Measurements from ENCODE around the gene DHX38. TPM values are rescaled to one million over a fixed set of nuclear protein-coding genes. Genes with fewer than 3 reads are reported as not detected.
"Not testable (repeated sequence)": the region's sequence is repeated elsewhere in the genome, so short reads cannot be mapped to it uniquely, and the experiment has no call there.

Gene DHX38
- 32.3 and 57.4 TPM in 2 replicates for total RNA-seq (2014; rRNA removed; shearing (Covaris generic); ENCODE audit: low replicate concordance)

- Histone ChIP-seq H3K79me2 (ENCODE audit: low read length) (peaks cover 69% of the 10 kb centered on the region), H2AFZ (ENCODE audit: low read length) (peak within 1 kb of the TSS; percentile 96), H4K20me1 (ENCODE audit: insufficient read depth, low read depth, low read length) (0 out of 2 replicates have a peak, but pooled peaks cover 4% of the 10 kb centered on the region), H3K9me2 (replicated peaks; ENCODE audit: insufficient read depth, low read length) (no peaks in the 10 kb centered on the region), H3K9me3 (ENCODE audit: low read length) (no peaks in the 10 kb centered on the region), H3K4me2 (ENCODE audit: low read depth, low read length, poor library complexity, severe bottlenecking) (peak within 1 kb of the TSS; percentile 83), H3K4me1 (ENCODE audit: low read length) (peaks cover 34% of the 10 kb centered on the region), H3K27me3 (ENCODE audit: low read length) (no peaks in the 10 kb centered on the region), H3K9ac (ENCODE audit: low read length) (peak within 1 kb of the TSS; percentile 98), H3K4me3 (ENCODE audit: low read length) (peak within 1 kb of the TSS; percentile 100), H3K27ac (ENCODE audit: low read length) (peak within 1 kb of the TSS; percentile 69), H3K36me3 (ENCODE audit: insufficient read depth, low read length) (peaks cover 29% of the 10 kb centered on the region; the same call in 1 of the 2 replicates)
- peak; percentile 99 for DNase-seq
Measured at GRCh38 chr16:72093448-72094265, at the start of gene DHX38, which contains the start of gene TXNL4B. DHX38 (plus strand) TSS chr16:72093847; CDS start chr16:72096158, 2,311 bp downstream. TXNL4B (minus strand) TSS chr16:72093620; CDS start chr16:72090749, 2,871 bp downstream.

GRCh38 chr16:72044296-72044695 lies 49.4 kb upstream of the DHX38 start:
- no peak for DNase-seq
- H3K27me3 ChIP-seq (ENCODE audit: low read length): no peaks in the 10 kb centered on the region
- no peaks in the 10 kb centered on the region for H3K9me3 ChIP-seq (ENCODE audit: low read length)
- no peaks in the 10 kb centered on the region for H3K9me2 ChIP-seq (replicated peaks; ENCODE audit: insufficient read depth, low read length)
- no peaks in the 10 kb centered on the region for H3K79me2 ChIP-seq (ENCODE audit: low read length)
- H3K4me1 ChIP-seq (ENCODE audit: low read length): no peaks in the 10 kb centered on the region
- H4K20me1 ChIP-seq (ENCODE audit: insufficient read depth, low read depth, low read length): no peaks in the 10 kb centered on the region
- H3K36me3 ChIP-seq (ENCODE audit: insufficient read depth, low read length): no peaks in the 10 kb centered on the region
- H2AFZ ChIP-seq (ENCODE audit: low read length): no peak overlapping the region
- H3K4me2 ChIP-seq (ENCODE audit: low read depth, low read length, poor library complexity, severe bottlenecking): no peak overlapping the region
- H3K27ac ChIP-seq (ENCODE audit: low read length): no peak overlapping the region
- no peak overlapping the region for H3K4me3 ChIP-seq (ENCODE audit: low read length)
- no peak overlapping the region for H3K9ac ChIP-seq (ENCODE audit: low read length)

- no peak overlapping the region for H3K4me2 ChIP-seq (ENCODE audit: low read depth, low read length, poor library complexity, severe bottlenecking)
- no peaks in the 10 kb centered on the region for H3K79me2 ChIP-seq (ENCODE audit: low read length)
Measured at GRCh38 chr16:72044825-72045359, 48.8 kb upstream of the DHX38 start.

GRCh38 chr16:72049110-72049509 lies 44.5 kb upstream of the DHX38 start:
- H3K4me2 ChIP-seq (ENCODE audit: low read depth, low read length, poor library complexity, severe bottlenecking): no peak overlapping the region
- no peak overlapping the region for H3K27ac ChIP-seq (ENCODE audit: low read length)
- H4K20me1 ChIP-seq (ENCODE audit: insufficient read depth, low read depth, low read length): no peaks in the 10 kb centered on the region
- H3K9ac ChIP-seq (ENCODE audit: low read length): no peak overlapping the region
- H3K36me3 ChIP-seq (ENCODE audit: insufficient read depth, low read length): no peaks in the 10 kb centered on the region
- no peaks in the 10 kb centered on the region for H3K4me1 ChIP-seq (ENCODE audit: low read length)
- H3K9me3 ChIP-seq (ENCODE audit: low read length): no peaks in the 10 kb centered on the region
- H3K79me2 ChIP-seq (ENCODE audit: low read length): no peaks in the 10 kb centered on the region
- no peak overlapping the region for H2AFZ ChIP-seq (ENCODE audit: low read length)
- no peaks in the 10 kb centered on the region for H3K9me2 ChIP-seq (replicated peaks; ENCODE audit: insufficient read depth, low read length)
- no peak for DNase-seq
- no peak overlapping the region for H3K4me3 ChIP-seq (ENCODE audit: low read length)
- H3K27me3 ChIP-seq (ENCODE audit: low read length): no peaks in the 10 kb centered on the region

More at GRCh38 chr16:72044825-72045359, 48.8 kb upstream of the DHX38 start:
- no peak overlapping the region for H3K4me3 ChIP-seq (ENCODE audit: low read length)
- no peak overlapping the region for H3K27ac ChIP-seq (ENCODE audit: low read length)
- H3K9me3 ChIP-seq (ENCODE audit: low read length): no peaks in the 10 kb centered on the region
- H3K9ac ChIP-seq (ENCODE audit: low read length): no peak overlapping the region
- no peaks in the 10 kb centered on the region for H3K9me2 ChIP-seq (replicated peaks; ENCODE audit: insufficient read depth, low read length)
- H3K36me3 ChIP-seq (ENCODE audit: insufficient read depth, low read length): no peaks in the 10 kb centered on the region
- DNase-seq: peak; percentile 20
- H3K27me3 ChIP-seq (ENCODE audit: low read length): no peaks in the 10 kb centered on the region
- H4K20me1 ChIP-seq (ENCODE audit: insufficient read depth, low read depth, low read length): no peaks in the 10 kb centered on the region
- no peak overlapping the region for H2AFZ ChIP-seq (ENCODE audit: low read length)
- no peaks in the 10 kb centered on the region for H3K4me1 ChIP-seq (ENCODE audit: low read length)

- Histone ChIP-seq H3K9me3 (ENCODE audit: low read length) (no peaks in the 10 kb centered on the region), H4K20me1 (ENCODE audit: insufficient read depth, low read depth, low read length) (no peaks in the 10 kb centered on the region), H3K79me2 (ENCODE audit: low read length) (no peaks in the 10 kb centered on the region), H3K4me2 (ENCODE audit: low read depth, low read length, poor library complexity, severe bottlenecking) (no peak overlapping the region), H2AFZ (ENCODE audit: low read length) (no peak overlapping the region), H3K4me3 (ENCODE audit: low read length) (no peak overlapping the region), H3K27me3 (ENCODE audit: low read length) (no peaks in the 10 kb centered on the region), H3K27ac (ENCODE audit: low read length) (no peak overlapping the region), H3K4me1 (ENCODE audit: low read length) (no peaks in the 10 kb centered on the region), H3K9me2 (replicated peaks; ENCODE audit: insufficient read depth, low read length) (no peaks in the 10 kb centered on the region), H3K36me3 (ENCODE audit: insufficient read depth, low read length) (no peaks in the 10 kb centered on the region), H3K9ac (ENCODE audit: low read length) (no peak overlapping the region)
- no peak for DNase-seq
Measured at GRCh38 chr16:72050769-72051464, 42.7 kb upstream of the DHX38 start.

- Histone ChIP-seq H3K9me2 (replicated peaks; ENCODE audit: insufficient read depth, low read length) (no peaks in the 10 kb centered on the region), H3K9ac (ENCODE audit: low read length) (no peak overlapping the region), H3K79me2 (ENCODE audit: low read length) (no peaks in the 10 kb centered on the region), H3K4me2 (ENCODE audit: low read depth, low read length, poor library complexity, severe bottlenecking) (no peak overlapping the region), H2AFZ (ENCODE audit: low read length) (no peak overlapping the region), H3K4me3 (ENCODE audit: low read length) (no peak overlapping the region), H4K20me1 (ENCODE audit: insufficient read depth, low read depth, low read length) (no peaks in the 10 kb centered on the region), H3K36me3 (ENCODE audit: insufficient read depth, low read length) (no peaks in the 10 kb centered on the region), H3K9me3 (ENCODE audit: low read length) (no peaks in the 10 kb centered on the region), H3K27me3 (ENCODE audit: low read length) (no peaks in the 10 kb centered on the region), H3K4me1 (ENCODE audit: low read length) (no peaks in the 10 kb centered on the region), H3K27ac (ENCODE audit: low read length) (no peak overlapping the region)
- no peak for DNase-seq
Measured at GRCh38 chr16:72051818-72052217, 41.8 kb upstream of the DHX38 start.

GRCh38 chr16:72054254-72054847 lies 39.3 kb upstream of the DHX38 start, which contains the start of gene HP:
HP (plus strand) TSS chr16:72054505; CDS start chr16:72054653, 148 bp downstream.
- H3K4me1 ChIP-seq (ENCODE audit: low read length); H3K9me2 ChIP-seq (replicated peaks; ENCODE audit: insufficient read depth, low read length); H3K4me2 ChIP-seq (ENCODE audit: low read depth, low read length, poor library complexity, severe bottlenecking); H3K36me3 ChIP-seq (ENCODE audit: insufficient read depth, low read length); H4K20me1 ChIP-seq (ENCODE audit: insufficient read depth, low read depth, low read length); H3K27ac ChIP-seq (ENCODE audit: low read length); H2AFZ ChIP-seq (ENCODE audit: low read length); H3K4me3 ChIP-seq (ENCODE audit: low read length); H3K9me3 ChIP-seq (ENCODE audit: low read length); H3K9ac ChIP-seq (ENCODE audit: low read length); DNase-seq; H3K79me2 ChIP-seq (ENCODE audit: low read length); H3K27me3 ChIP-seq (ENCODE audit: low read length): not testable (repeated sequence)

- Histone ChIP-seq H3K4me2 (ENCODE audit: low read depth, low read length, poor library complexity, severe bottlenecking) (no peak overlapping the region), H2AFZ (ENCODE audit: low read length) (no peak overlapping the region), H3K27ac (ENCODE audit: low read length) (no peak overlapping the region), H3K9ac (ENCODE audit: low read length) (no peak overlapping the region), H3K79me2 (ENCODE audit: low read length) (no peaks in the 10 kb centered on the region), H4K20me1 (ENCODE audit: insufficient read depth, low read depth, low read length) (no peaks in the 10 kb centered on the region), H3K4me3 (ENCODE audit: low read length) (no peak overlapping the region), H3K9me3 (ENCODE audit: low read length) (no peaks in the 10 kb centered on the region), H3K27me3 (ENCODE audit: low read length) (no peaks in the 10 kb centered on the region), H3K36me3 (ENCODE audit: insufficient read depth, low read length) (no peaks in the 10 kb centered on the region), H3K4me1 (ENCODE audit: low read length) (no peaks in the 10 kb centered on the region), H3K9me2 (replicated peaks; ENCODE audit: insufficient read depth, low read length) (no peaks in the 10 kb centered on the region)
- no peak for DNase-seq
Measured at GRCh38 chr16:72055911-72056310, 37.7 kb upstream of the DHX38 start.
